NCI-H69 (cell line): ENCODE data around the gene FRMD4A.

Source experiments
- DNase-seq: peaks from one replicate; lab custom pipeline; 2025; lab: John Stamatoyannopoulos, UW

The FRMD4A gene

GRCh38 chr10:13703101-13703818, 627.5 kb downstream of the FRMD4A start:
- DNase-seq = no peak

GRCh38 chr10:13701157-13701919, 629.4 kb downstream of the FRMD4A start:
- peak; percentile 18 for DNase-seq

- peak; percentile 10 for DNase-seq
Observed at GRCh38 chr10:13700473-13701144, 630.1 kb downstream of the FRMD4A start.

- DNase-seq = no peak
Observed at GRCh38 chr10:13699216-13699615, 631.5 kb downstream of the FRMD4A start.

GRCh38 chr10:13698217-13698616, 632.5 kb downstream of the FRMD4A start:
- no peak for DNase-seq

GRCh38 chr10:13696071-13696470, 634.7 kb downstream of the FRMD4A start:
- DNase-seq = no peak

GRCh38 chr10:13695588-13695987, 635.1 kb downstream of the FRMD4A start:
- DNase-seq = no peak

- DNase-seq = no peak
Observed at GRCh38 chr10:13693783-13694700, 636.7 kb downstream of the FRMD4A start.

GRCh38 chr10:13690281-13690825, 640.4 kb downstream of the FRMD4A start:
- DNase-seq = peak; percentile 84

GRCh38 chr10:13686331-13686752, 644.4 kb downstream of the FRMD4A start:
- no peak for DNase-seq

- no peak for DNase-seq
Observed at GRCh38 chr10:13685885-13686284, 644.8 kb downstream of the FRMD4A start.

- no peak for DNase-seq
Observed at GRCh38 chr10:13684806-13685482, 645.8 kb downstream of the FRMD4A start.

GRCh38 chr10:13684252-13684791, 646.4 kb downstream of the FRMD4A start:
- DNase-seq = no peak

GRCh38 chr10:13683017-13683416, 647.7 kb downstream of the FRMD4A start:
- DNase-seq = no peak

GRCh38 chr10:13681960-13682359, 648.8 kb downstream of the FRMD4A start:
- no peak for DNase-seq

GRCh38 chr10:13681528-13681927, 649.2 kb downstream of the FRMD4A start:
- peak; percentile 30 for DNase-seq

GRCh38 chr10:13681095-13681494, 649.6 kb downstream of the FRMD4A start:
- peak; percentile 72 for DNase-seq

- no peak for DNase-seq
Observed at GRCh38 chr10:13678101-13678843, 652.5 kb downstream of the FRMD4A start.

GRCh38 chr10:13674645-13675588, 655.8 kb downstream of the FRMD4A start:
- DNase-seq = no peak
